SK-N-DZ (cell line): ENCODE data around the gene GNAQ.
A peak's percentile ranks its signal among the peaks of the same experiment; 100 is the strongest.
"Not testable (repeated sequence)": the region's sequence is repeated elsewhere in the genome, so short reads cannot be mapped to it uniquely, and the experiment has no call there.

Experiments used
- DNase-seq: peaks from one replicate; pipeline ENCODE4 v3.0.0-alpha.2; 2015; ENCODE audit warnings: low spot score

The GNAQ gene

GRCh38 chr9:77735494-77735893 lies 296.1 kb downstream of the GNAQ start:
- no peak for DNase-seq

- peak; percentile 84 for DNase-seq
Observed at GRCh38 chr9:77731930-77732329, 299.7 kb downstream of the GNAQ start.

DNA sequence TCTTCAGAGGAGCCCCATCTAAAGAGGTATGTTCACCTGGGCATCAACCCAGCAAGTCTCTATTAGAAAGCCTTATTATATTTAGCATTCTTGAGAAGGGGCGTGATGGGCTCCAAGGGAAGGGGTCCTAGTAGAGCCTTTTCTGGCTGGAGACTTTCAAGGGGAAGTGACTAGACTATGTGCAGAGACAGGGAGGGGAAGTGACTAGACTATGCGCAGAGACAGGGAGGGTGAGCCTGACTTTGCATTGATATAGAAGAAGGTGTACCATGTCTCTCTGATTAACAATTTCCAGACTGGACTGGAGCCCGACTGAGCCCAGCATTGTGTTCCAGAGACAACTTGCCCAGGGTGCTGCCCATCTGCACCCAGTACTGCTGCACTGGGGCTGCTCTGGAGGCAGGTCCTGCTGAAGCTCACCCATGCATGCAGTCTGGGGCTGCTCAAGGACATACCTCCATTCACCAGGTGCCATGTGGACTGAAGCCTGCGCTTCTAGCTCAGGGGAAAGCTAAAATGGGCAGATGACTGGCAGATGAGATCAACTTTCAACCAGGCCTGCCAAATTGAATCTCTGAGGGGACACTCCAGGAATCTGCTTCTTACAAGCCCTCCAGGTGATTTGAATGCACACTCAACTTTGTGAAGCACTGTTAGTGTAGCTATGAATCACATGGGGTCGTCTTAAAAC lies 300.5 kb downstream of the GNAQ start:
- peak; percentile 69 for DNase-seq

GRCh38 chr9:77729177-77729576 lies 302.4 kb downstream of the GNAQ start:
- no peak for DNase-seq

DNA sequence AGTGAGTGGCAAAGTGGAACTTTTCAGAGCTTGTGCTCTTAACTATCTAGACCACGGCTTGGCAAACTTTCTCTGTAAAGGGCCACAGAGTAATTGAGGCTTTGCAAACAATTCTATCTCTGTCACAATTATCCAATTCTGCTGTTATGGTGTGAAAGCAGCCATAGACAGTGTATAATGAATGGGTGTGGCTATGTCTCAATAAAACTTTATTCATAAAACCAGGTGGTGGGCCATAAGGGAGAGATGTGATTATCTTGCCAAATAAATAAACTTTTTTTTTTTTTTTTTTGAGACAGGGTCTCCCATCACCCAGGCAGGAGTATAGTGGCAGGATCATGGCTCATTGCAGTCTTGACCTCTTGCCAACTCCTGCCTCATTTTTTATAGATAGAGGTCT lies 304.8 kb downstream of the GNAQ start:
- no peak for DNase-seq

- DNase-seq: no peak
Observed at GRCh38 chr9:77726289-77726688, 305.3 kb downstream of the GNAQ start.

- no peak for DNase-seq
Observed at GRCh38 chr9:77725820-77726219, 305.8 kb downstream of the GNAQ start.

DNA sequence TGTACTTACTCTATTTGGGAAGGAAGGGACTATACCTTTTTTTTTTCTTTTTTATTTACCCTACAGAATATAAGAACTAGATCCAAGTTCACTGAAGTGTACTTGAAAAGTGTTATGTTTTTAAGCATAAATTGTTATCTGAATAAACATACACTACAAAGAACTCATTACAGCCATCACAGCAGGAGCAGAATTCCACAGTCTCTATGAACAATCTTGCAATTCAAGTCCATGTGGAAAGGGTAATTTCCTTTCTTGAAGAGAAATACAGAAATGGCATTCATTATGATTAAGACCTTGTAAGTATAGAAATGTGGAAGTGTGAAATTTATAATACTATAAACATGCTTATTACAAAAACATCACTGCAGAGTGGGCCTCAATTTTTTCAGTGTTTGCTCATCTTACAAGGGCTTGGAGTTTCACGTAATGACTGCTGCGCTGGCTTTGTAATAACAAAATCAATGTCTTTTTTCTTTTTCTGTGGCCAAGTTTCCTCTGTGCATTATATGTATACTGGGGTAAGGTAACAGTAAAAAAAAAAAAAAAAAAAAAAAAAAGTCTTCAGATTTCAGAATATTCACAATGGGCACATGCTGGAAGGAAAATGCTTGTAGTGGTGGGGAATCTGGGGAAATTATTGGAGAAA lies 306.4 kb downstream of the GNAQ start:
- DNase-seq: no peak

DNA sequence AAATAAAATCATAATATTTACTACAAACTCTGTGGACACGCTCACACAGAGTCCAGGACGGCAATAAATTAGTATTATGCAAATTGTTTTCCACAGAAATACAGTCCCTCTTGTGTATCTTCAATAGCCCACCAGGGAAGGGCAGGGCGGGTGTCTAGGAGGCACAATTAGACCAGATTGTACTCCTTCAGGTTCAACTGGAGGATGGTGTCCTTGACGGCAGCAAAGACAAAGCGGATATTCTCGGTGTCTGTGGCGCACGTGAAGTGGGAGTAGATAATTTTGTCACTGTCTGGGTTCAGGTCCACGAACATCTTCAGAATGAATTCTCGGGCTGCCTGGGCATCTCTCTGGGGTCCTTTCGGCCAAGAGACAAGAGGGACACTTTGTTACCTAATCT lies 310.5 kb downstream of the GNAQ start:
- not testable (repeated sequence) for DNase-seq

DNA sequence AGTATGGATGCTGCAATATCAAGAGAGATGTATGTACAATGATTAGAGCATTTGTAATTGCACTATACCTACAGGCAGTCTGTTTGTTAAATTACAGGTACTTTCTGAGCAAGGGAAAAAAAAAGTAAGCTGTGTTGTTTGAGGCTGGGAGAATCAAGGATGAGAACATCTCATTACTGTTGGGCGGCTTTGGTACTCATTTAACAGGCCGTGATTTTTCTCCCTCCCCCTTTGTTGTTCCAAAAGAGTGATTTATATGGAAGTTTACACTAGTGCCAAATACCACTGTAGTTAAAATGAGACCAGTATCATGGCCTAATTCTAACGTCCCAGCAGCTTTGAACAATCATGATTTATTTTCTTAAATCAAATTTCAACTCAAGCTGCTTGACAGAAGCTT lies 312.3 kb downstream of the GNAQ start:
- DNase-seq: no peak

- not testable (repeated sequence) for DNase-seq
Observed at GRCh38 chr9:77718298-77718640, 313.3 kb downstream of the GNAQ start.

- DNase-seq: not testable (repeated sequence)
Observed at GRCh38 chr9:77717608-77718297, 313.9 kb downstream of the GNAQ start.

GRCh38 chr9:77714077-77714549 lies 317.5 kb downstream of the GNAQ start:
- peak; percentile 64 for DNase-seq

GRCh38 chr9:77712533-77713130 lies 319.0 kb downstream of the GNAQ start:
- peak; percentile 42 for DNase-seq

DNA sequence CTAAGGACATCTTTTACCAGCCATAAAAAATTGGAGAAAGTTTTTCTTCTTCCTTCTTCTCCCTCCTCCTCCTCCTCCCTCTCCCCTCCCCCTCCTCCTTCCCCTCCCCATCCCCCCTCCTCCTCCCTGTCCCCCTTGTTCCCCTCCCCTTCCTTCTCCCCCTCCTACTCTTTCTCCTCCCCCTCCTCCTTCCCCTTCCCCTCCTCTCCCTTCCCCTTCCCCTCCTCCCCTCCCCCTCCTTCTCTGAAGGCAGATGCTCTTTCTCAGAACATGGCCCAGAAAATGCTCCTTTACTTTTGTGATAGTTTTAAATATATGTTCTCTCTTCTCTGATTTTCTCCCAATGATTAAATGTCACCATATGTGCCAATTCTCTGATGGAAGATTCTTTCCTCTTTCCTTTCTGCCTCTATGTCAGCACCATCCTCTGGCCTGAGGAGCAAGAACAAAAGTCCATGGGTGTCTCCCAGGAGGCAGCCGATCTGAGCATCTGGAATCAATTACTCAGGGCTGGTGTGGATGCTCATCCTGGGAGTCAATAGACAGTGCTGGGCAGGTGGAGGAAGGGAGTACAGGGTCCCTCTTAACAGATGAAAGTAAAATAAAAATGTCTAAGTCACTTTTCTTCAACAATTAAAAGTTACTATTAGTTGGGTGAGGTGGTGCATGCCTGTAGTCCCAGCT lies 320.5 kb downstream of the GNAQ start:
- peak; percentile 68 for DNase-seq

DNA sequence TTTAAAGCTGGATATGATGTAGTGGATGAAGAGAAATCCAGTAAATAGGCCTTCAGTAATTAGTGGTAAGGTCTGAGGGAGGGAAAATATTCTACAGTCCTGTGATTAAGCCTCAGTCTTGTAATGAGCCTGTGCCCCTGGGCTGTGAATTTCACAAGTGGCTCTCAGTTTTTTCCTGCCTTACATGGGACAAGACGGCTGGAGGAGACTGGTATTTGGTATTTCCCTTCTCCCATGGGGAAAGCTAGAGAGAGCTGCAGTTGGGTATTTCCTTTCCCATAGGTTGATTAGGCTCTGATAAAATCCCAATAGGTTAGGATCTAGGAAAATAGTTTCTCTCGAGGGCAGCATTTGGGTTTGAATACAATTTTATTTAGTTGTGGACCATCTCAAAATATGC lies 321.3 kb downstream of the GNAQ start:
- DNase-seq: no peak

DNA sequence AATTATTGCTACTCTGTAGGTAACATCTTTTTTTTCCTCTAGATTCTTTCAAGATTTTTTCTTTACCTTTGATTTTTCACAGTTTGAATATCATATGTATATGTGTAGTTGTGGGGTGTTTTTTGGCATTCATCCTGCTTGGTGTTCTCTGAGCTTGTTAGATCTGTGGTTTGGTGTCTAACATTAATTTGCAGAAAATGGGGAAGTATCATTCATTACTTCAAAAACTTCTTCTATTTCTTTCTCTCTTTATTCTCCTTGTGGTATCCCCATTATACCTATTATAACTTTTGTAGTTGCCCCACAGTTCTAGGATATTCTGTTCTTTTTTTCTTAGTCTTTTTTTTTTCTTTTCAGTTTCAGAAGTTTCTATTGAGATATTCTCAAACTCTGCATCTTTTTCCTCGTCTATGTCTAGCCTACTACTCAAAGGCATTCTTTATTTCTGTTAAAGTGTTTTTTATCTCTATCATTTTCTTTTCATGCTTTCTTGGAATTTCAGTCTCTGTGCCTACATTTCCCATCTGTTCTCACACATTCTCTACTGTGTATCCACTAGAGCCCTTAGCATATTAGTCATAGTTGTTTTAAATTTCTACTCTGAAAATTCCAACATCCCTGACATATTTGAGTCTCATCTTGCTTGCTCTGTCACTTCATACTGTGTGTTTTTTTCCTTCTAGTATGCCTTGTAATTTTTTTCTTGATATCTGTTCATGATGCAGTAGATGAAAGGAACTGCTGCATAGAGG lies 323.4 kb downstream of the GNAQ start:
- DNase-seq: no peak

- no peak for DNase-seq
Observed at GRCh38 chr9:77707383-77708063, 324.1 kb downstream of the GNAQ start.

- DNase-seq: no peak
Observed at GRCh38 chr9:77705636-77706035, 326.0 kb downstream of the GNAQ start.
